Natural killer cell (primary cell): ENCODE measurements around the gene UBE2E3. TPM values are rescaled to one million over a fixed set of nuclear protein-coding genes. Genes with fewer than 3 reads are reported as not detected.
A peak's percentile ranks its signal among the peaks of the same experiment; 100 is the strongest.

ENCODE experiments used
- ATAC-seq, 3 donors: fragments of 150-1000 bp in 2 of 3; fragments of 200-7000 bp in 1 of 3; cut with Tn5 transposase; 1 replicate in 1 of 3; 2 replicates in 2 of 3; pipeline ENCODE4 v1.10.0; 2021; ENCODE audit warnings: mild to moderate bottlenecking in 2 of 3, moderate library complexity in 2 of 3
- DNase-seq, 2 donors: peaks; one replicate each; pipeline versions ENCODE4 v3.0.0 to v3.0.0-alpha.2; 2013 to 2021; ENCODE audit warnings: mixed read lengths in 1 of 2
- H3K27ac ChIP-seq: one replicate; pipeline ENCODE4 v1.5.1; 2013; ENCODE audit warnings: mild to moderate bottlenecking, low read length
- H3K27me3 ChIP-seq: one replicate; pipeline ENCODE4 v1.6.1; 2013; ENCODE audit warnings: low read length; ENCODE audit not compliant: control insufficient read depth, insufficient read depth
- H3K36me3 ChIP-seq: one replicate; pipeline ENCODE4 v1.6.1; 2013; ENCODE audit warnings: low read length; ENCODE audit not compliant: control insufficient read depth, insufficient read depth
- H3K4me1 ChIP-seq: one replicate; pipeline ENCODE4 v1.6.1; 2013; ENCODE audit warnings: low read length; ENCODE audit not compliant: control insufficient read depth, insufficient read depth
- H3K4me3 ChIP-seq: one replicate; pipeline ENCODE4 v1.5.1; 2013; ENCODE audit warnings: low read length
- H3K9me3 ChIP-seq: one replicate; pipeline ENCODE4 v1.6.1; 2013; ENCODE audit warnings: low read length; ENCODE audit not compliant: control insufficient read depth, insufficient read depth
- H3K27ac Mint-ChIP-seq, 2 donors: one replicate each; pipeline ENCODE4 v1.8.0; 2022; ENCODE audit warnings: mild to moderate bottlenecking in 2 of 2, mixed read lengths in 2 of 2, moderate library complexity in 1 of 2
- H3K27me3 Mint-ChIP-seq, 2 donors: one replicate each; pipeline ENCODE4 v1.8.0; 2022; ENCODE audit warnings: low read depth in 2 of 2, mixed read lengths in 2 of 2
- H3K36me3 Mint-ChIP-seq: one replicate; pipeline ENCODE4 v1.8.0; 2022; ENCODE audit warnings: mixed read lengths
- H3K4me1 Mint-ChIP-seq, 2 donors: one replicate each; pipeline ENCODE4 v1.8.0; 2022; ENCODE audit warnings: mixed read lengths in 2 of 2
- H3K4me3 Mint-ChIP-seq: one replicate; pipeline ENCODE4 v1.8.0; 2022; ENCODE audit warnings: mild to moderate bottlenecking, moderate library complexity, mixed read lengths
- H3K9me3 Mint-ChIP-seq, 2 donors: one replicate each; pipeline ENCODE4 v1.8.0; 2022; ENCODE audit warnings: mixed read lengths in 2 of 2
- CTCF ChIP-seq: fragments of 200-600 bp; IDR thresholded peaks from one replicate; pipeline ENCODE4 v1.8.0; 2022; ENCODE audit warnings: antibody characterized with exemption
- WGBS: methylation state at CpG from one replicate; pipeline ENCODE4 v1.1.7; 2013; ENCODE audit warnings: missing lambda C conversion rate; ENCODE audit not compliant: insufficient coverage; 5-methylcytosine and 5-hydroxymethylcytosine counted together
- intact Hi-C: fragments of 100-400 bp; cut with micrococcal nuclease; formaldehyde crosslinking; loops from one replicate; pipeline ENCODE4 v1.14.2; 2022
- total RNA-seq, 4 donors: library from RNA; stranded (reverse); fragments of 120-200 nt in 1 of 4; gene quantifications; one replicate each; pipeline versions ENCODE4 v1.2.3 to v1.2.4, GENCODE V29; 2013 to 2022

UBE2E3 gene
- total RNA-seq, 3 donors from 2014 or later (not counting 1 experiment from before 2014, with no cell fraction given), result 48.5 to 59.3 (median 52.6) TPM

GRCh38 chr2:181111059-181111458 lies 130.7 kb downstream of the UBE2E3 start:
- H3K27me3 Mint-ChIP-seq, result no peaks in the 10 kb centered on the region
- Histone ChIP-seq H3K4me1 (peaks cover 5% of the 10 kb centered on the region), H3K36me3 (no peaks in the 10 kb centered on the region), H3K27me3 (no peaks in the 10 kb centered on the region), H3K27ac (no peak overlapping the region), H3K9me3 (no peaks in the 10 kb centered on the region), H3K4me3 (no peak overlapping the region)
- H3K4me3 Mint-ChIP-seq, result no peak overlapping the region
- intact Hi-C loops, result no loop called here
- ATAC-seq (no peak), DNase-seq (no peak)
- TF ChIP-seq CTCF, result no peak
- WGBS, result 100% methylated on average over 1 of the region's 2 CpGs
- H3K27ac Mint-ChIP-seq, result no peak overlapping the region
- peaks cover 20 to 21% of the 10 kb centered on the region in 2 donors for H3K4me1 Mint-ChIP-seq
- H3K9me3 Mint-ChIP-seq, result no peaks in the 10 kb centered on the region
- no peaks in the 10 kb centered on the region for H3K36me3 Mint-ChIP-seq

- no peak overlapping the region for H3K4me3 Mint-ChIP-seq
- no peak overlapping the region for H3K27ac ChIP-seq
- peak overlapping the region; percentile 60 to 65 for H3K27ac Mint-ChIP-seq
- intact Hi-C loops, result no loop called here
- peaks cover 16 to 20% of the 10 kb centered on the region in 2 donors for H3K4me1 Mint-ChIP-seq
- no peaks in the 10 kb centered on the region for H3K27me3 Mint-ChIP-seq
- no peaks in the 10 kb centered on the region for H3K4me1 ChIP-seq
- no peaks in the 10 kb centered on the region for H3K27me3 ChIP-seq
- H3K9me3 ChIP-seq, result no peaks in the 10 kb centered on the region
- DNase-seq (no peak), ATAC-seq (peak in 2 of 3 donors; percentile 26 to 54)
- no peak overlapping the region for H3K4me3 ChIP-seq
- H3K36me3 ChIP-seq, result no peaks in the 10 kb centered on the region
- no peaks in the 10 kb centered on the region for H3K9me3 Mint-ChIP-seq
- H3K36me3 Mint-ChIP-seq, result no peaks in the 10 kb centered on the region
- TF ChIP-seq CTCF, result no peak
- 39% methylated on average over 1 of the region's 1 CpG for WGBS
Observed at GRCh38 chr2:181112916-181113315, 132.5 kb downstream of the UBE2E3 start.
